ENCODE data around the gene ZFYVE1. TPM values are rescaled to one million over a fixed set of nuclear protein-coding genes. Genes with fewer than 3 reads are reported as not detected.

Gene ZFYVE1
- polyA plus RNA-seq, 2 of the 4 experiments (the other 2 are of a cell fraction), result 7.4 to 9.4 TPM

DNA sequence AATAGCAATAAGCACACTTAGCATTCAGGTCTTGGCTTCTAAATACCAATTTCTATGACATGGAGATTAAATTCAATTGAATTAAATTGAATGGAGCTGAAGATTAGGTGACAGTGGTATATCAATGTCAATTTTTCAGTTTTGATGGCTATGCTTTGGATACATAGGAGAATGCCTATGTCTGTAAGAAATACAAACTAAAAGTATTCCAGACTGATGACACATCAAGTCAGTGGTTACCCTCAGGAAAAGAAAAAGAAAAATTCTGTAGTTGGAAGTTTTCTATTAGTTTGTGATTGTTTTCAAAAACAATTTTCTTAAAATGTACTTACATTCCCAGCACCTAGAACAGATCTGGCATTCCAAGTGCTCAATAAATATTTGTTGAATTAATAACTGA lies 105.5 kb downstream of the ZFYVE1 start:
- ChIA-PET CTCF (interaction anchor here (1.0 to 2.0 kb wide), 6 partner anchors 11 to 407 kb away, joined by 3 to 7 read pairs (median 5); no protein-coding TSS in a partner anchor), POLR2A (no interaction called here)
- Histone ChIP-seq H3K4me3 (no peak overlapping the region), H3K9me3 (no peaks in the 10 kb centered on the region), H3K4me1 (peaks cover 1% of the 10 kb centered on the region; the same call in 1 of the 3 replicates), H3K4me2 (no peak overlapping the region), H3K27ac (no peak overlapping the region)
- no peak for TF ChIP-seq FOSB (CRISPR knock-in tag; IDR thresholded peaks at IDR 0.05)
- TF ChIP-seq, protein P1, sequence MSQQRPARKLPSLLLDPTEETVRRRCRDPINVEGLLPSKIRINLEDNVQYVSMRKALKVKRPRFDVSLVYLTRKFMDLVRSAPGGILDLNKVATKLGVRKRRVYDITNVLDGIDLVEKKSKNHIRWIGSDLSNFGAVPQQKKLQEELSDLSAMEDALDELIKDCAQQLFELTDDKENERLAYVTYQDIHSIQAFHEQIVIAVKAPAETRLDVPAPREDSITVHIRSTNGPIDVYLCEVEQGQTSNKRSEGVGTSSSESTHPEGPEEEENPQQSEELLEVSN (IDR thresholded peaks at IDR 0.05; ENCODE audit: borderline replicate concordance, low read depth), result no peak
- TF ChIP-seq GATA3 (IDR thresholded peaks at IDR 0.05; ENCODE audit: borderline replicate concordance), result no peak
- no peak for TF ChIP-seq JUN (IDR thresholded peaks at IDR 0.05)
- no peak for TF ChIP-seq PHF8 (IDR thresholded peaks at IDR 0.05; ENCODE audit: borderline replicate concordance, low read depth)
- no peak for TF ChIP-seq FOXS1 (CRISPR knock-in tag; IDR thresholded peaks at IDR 0.05)
- no peak for TF ChIP-seq MYC (IDR thresholded peaks at IDR 0.05; ENCODE audit: borderline replicate concordance, low read length)
- no peak for TF ChIP-seq NPAS2 (CRISPR knock-in tag; IDR thresholded peaks at IDR 0.05; ENCODE audit: borderline replicate concordance)
- no peak for TF ChIP-seq HDAC2 (IDR thresholded peaks at IDR 0.05)
- no peak for TF ChIP-seq FOSL2 (IDR thresholded peaks at IDR 0.05)
- no peak for TF ChIP-seq FOSL2 (CRISPR knock-in tag; IDR thresholded peaks at IDR 0.05)
- no peak for TF ChIP-seq NFE2L2 (conservative IDR thresholded peaks at IDR 0.05; ENCODE audit: low read length)
- TF ChIP-seq, protein P2, sequence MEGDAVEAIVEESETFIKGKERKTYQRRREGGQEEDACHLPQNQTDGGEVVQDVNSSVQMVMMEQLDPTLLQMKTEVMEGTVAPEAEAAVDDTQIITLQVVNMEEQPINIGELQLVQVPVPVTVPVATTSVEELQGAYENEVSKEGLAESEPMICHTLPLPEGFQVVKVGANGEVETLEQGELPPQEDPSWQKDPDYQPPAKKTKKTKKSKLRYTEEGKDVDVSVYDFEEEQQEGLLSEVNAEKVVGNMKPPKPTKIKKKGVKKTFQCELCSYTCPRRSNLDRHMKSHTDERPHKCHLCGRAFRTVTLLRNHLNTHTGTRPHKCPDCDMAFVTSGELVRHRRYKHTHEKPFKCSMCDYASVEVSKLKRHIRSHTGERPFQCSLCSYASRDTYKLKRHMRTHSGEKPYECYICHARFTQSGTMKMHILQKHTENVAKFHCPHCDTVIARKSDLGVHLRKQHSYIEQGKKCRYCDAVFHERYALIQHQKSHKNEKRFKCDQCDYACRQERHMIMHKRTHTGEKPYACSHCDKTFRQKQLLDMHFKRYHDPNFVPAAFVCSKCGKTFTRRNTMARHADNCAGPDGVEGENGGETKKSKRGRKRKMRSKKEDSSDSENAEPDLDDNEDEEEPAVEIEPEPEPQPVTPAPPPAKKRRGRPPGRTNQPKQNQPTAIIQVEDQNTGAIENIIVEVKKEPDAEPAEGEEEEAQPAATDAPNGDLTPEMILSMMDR (IDR thresholded peaks at IDR 0.05), result no peak
- TF ChIP-seq EHF (CRISPR knock-in tag; IDR thresholded peaks at IDR 0.05), result no peak
- TF ChIP-seq, protein P3, sequence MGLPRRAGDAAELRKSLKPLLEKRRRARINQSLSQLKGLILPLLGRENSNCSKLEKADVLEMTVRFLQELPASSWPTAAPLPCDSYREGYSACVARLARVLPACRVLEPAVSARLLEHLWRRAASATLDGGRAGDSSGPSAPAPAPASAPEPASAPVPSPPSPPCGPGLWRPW (IDR thresholded peaks at IDR 0.05), result no peak
- TF ChIP-seq ZFP36 (IDR thresholded peaks at IDR 0.05; ENCODE audit: borderline replicate concordance, partially characterized antibody), result no peak
- ATAC-seq (no peak), FAIRE-seq (no peak), DNase-seq (ENCODE audit: low read depth in 1 of 2, low spot score in 1 of 2) (no peak)

DNA sequence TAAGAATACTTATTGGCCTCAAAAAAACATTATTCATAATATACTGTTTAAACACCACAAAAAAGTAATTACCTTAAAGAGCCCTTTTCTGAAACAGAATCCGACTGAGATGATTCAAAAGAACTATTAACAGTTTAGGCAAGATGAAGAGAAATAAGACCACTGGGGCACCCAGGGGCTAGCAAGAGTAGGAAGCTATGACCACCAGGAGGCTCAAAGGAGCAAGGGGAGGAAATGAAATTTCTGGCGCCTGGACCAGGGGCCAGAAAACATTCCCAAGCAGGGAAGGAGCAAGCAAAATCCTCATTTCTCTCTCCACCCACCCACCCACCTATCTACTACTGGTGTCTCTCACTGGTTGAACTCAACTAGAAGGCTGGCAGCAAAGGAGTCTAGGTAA lies 106.9 kb downstream of the ZFYVE1 start:
- 54% methylated on average over 2 of the region's 2 CpGs for WGBS (ENCODE audit: missing lambda C conversion rate)
- FAIRE-seq (no peak), ATAC-seq (peak in 1 of 2 experiments; percentile 42; a peak in 1 of 6 replicates), DNase-seq (ENCODE audit: low read depth in 1 of 2, low spot score in 1 of 2) (no peak)
- TF ChIP-seq, protein P1 (IDR thresholded peaks at IDR 0.05; ENCODE audit: borderline replicate concordance, low read depth), result no peak
- TF ChIP-seq, protein P4, sequence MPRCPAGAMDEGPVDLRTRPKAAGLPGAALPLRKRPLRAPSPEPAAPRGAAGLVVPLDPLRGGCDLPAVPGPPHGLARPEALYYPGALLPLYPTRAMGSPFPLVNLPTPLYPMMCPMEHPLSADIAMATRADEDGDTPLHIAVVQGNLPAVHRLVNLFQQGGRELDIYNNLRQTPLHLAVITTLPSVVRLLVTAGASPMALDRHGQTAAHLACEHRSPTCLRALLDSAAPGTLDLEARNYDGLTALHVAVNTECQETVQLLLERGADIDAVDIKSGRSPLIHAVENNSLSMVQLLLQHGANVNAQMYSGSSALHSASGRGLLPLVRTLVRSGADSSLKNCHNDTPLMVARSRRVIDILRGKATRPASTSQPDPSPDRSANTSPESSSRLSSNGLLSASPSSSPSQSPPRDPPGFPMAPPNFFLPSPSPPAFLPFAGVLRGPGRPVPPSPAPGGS (IDR thresholded peaks at IDR 0.05), result no peak
- TF ChIP-seq, protein P5, sequence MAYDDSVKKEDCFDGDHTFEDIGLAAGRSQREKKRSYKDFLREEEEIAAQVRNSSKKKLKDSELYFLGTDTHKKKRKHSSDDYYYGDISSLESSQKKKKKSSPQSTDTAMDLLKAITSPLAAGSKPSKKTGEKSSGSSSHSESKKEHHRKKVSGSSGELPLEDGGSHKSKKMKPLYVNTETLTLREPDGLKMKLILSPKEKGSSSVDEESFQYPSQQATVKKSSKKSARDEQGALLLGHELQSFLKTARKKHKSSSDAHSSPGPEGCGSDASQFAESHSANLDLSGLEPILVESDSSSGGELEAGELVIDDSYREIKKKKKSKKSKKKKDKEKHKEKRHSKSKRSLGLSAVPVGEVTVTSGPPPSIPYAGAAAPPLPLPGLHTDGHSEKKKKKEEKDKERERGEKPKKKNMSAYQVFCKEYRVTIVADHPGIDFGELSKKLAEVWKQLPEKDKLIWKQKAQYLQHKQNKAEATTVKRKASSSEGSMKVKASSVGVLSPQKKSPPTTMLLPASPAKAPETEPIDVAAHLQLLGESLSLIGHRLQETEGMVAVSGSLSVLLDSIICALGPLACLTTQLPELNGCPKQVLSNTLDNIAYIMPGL (CRISPR knock-in tag; IDR thresholded peaks at IDR 0.05; ENCODE audit: borderline replicate concordance), result no peak
- TF ChIP-seq MAZ (IDR thresholded peaks at IDR 0.05; ENCODE audit: borderline replicate concordance, low read depth, low read length) (no peak), CBX2 (IDR thresholded peaks at IDR 0.05; ENCODE audit: borderline replicate concordance, low read depth) (no peak), FOSB (CRISPR knock-in tag; IDR thresholded peaks at IDR 0.05) (no peak), CHD4 (IDR thresholded peaks at IDR 0.05; ENCODE audit: borderline replicate concordance) (no peak), CEBPB (IDR thresholded peaks at IDR 0.05) (no peak), ZFP36 (IDR thresholded peaks at IDR 0.05; ENCODE audit: borderline replicate concordance, partially characterized antibody) (no peak), RNF2 (IDR thresholded peaks at IDR 0.05; ENCODE audit: borderline replicate concordance, low read depth) (no peak)
- TF ChIP-seq, protein P6, sequence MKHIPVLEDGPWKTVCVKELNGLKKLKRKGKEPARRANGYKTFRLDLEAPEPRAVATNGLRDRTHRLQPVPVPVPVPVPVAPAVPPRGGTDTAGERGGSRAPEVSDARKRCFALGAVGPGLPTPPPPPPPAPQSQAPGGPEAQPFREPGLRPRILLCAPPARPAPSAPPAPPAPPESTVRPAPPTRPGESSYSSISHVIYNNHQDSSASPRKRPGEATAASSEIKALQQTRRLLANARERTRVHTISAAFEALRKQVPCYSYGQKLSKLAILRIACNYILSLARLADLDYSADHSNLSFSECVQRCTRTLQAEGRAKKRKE (CRISPR knock-in tag; IDR thresholded peaks at IDR 0.05; ENCODE audit: low read depth), result no peak
- H3K4me1 ChIP-seq, result peaks cover 8% of the 10 kb centered on the region; the same call in 1 of the 3 replicates
- H3K4me2 ChIP-seq, result no peak overlapping the region
- CTCF ChIA-PET, result interaction anchor here (1.3 to 2.0 kb wide), 3 partner anchors 14 to 406 kb away, joined by 5 to 7 read pairs (median 7); no protein-coding TSS in a partner anchor
- H3K4me3 ChIP-seq, result no peak overlapping the region
- POLR2A ChIA-PET, result interaction anchor here (1.2 kb wide), 1 partner anchor 15 kb away, joined by 6 read pairs; no protein-coding TSS in a partner anchor
- no peak overlapping the region for H3K27ac ChIP-seq
- no peaks in the 10 kb centered on the region for H3K9me3 ChIP-seq

All from A549 (cell line).